Karpas-422 (cell line): Measurements from ENCODE around the gene FAM89A. TPM values are rescaled to one million over a fixed set of nuclear protein-coding genes. Genes with fewer than 3 reads are reported as not detected.
"Not testable (repeated sequence)": the region's sequence is repeated elsewhere in the genome, so short reads cannot be mapped to it uniquely, and the experiment has no call there.

Experiments used
- DNase-seq: peaks from one replicate; pipeline ENCODE4 v3.0.0-alpha.2; 2015
- H2AFZ ChIP-seq: fragments of 200-600 bp; sonication (generic); 2 replicates; pipeline ENCODE4 v1.6.1; 2014; ENCODE audit warnings: antibody characterized with exemption, low read length, mixed read lengths
- H3K27ac ChIP-seq: fragments of 200-600 bp; sonication (generic); 2 replicates; pipeline ENCODE4 v1.5.1; 2014; ENCODE audit warnings: mild to moderate bottlenecking, low read length, moderate library complexity
- H3K27me3 ChIP-seq: fragments of 200-600 bp; sonication (generic); 2 replicates; pipeline ENCODE4 v1.6.1; 2014; ENCODE audit warnings: low read length, mixed read lengths
- H3K36me3 ChIP-seq: fragments of 200-600 bp; sonication (generic); 2 replicates; pipeline ENCODE4 v1.6.1; 2014; ENCODE audit warnings: low read length, mixed read lengths; ENCODE audit not compliant: insufficient read depth
- H3K4me1 ChIP-seq: fragments of 200-600 bp; sonication (generic); 2 replicates; pipeline ENCODE4 v1.6.1; 2014; ENCODE audit warnings: mild to moderate bottlenecking, low read length, mixed read lengths
- H3K4me2 ChIP-seq: fragments of 200-600 bp; sonication (generic); 2 replicates; pipeline ENCODE4 v1.6.1; 2014; ENCODE audit warnings: low read length, low read depth, mild to moderate bottlenecking; ENCODE audit not compliant: poor library complexity, severe bottlenecking
- H3K4me3 ChIP-seq: fragments of 200-600 bp; sonication (generic); 2 replicates; pipeline ENCODE4 v1.5.1; 2014; ENCODE audit warnings: mild to moderate bottlenecking, antibody characterized with exemption, low read length, mixed read lengths
- H3K79me2 ChIP-seq: fragments of 200-600 bp; sonication (generic); 2 replicates; pipeline ENCODE4 v1.6.1; 2014; ENCODE audit warnings: mild to moderate bottlenecking, low read length, mixed read lengths
- H3K9ac ChIP-seq: fragments of 200-600 bp; sonication (generic); 2 replicates; pipeline ENCODE4 v1.6.0; 2014; ENCODE audit warnings: low read length
- H3K9me2 ChIP-seq: fragments of 200-600 bp; sonication (generic), shearing (Covaris generic); replicated peaks from 2 replicates; pipeline ENCODE4 v1.6.0; 2014; ENCODE audit warnings: mild to moderate bottlenecking, low read length, moderate library complexity; ENCODE audit not compliant: insufficient read depth
- H3K9me3 ChIP-seq: fragments of 300-700, 200-600 bp; sonication (generic); 2 replicates; pipeline ENCODE4 v1.6.1; 2014; ENCODE audit warnings: low read length, mixed read lengths
- H4K20me1 ChIP-seq: fragments of 200-600 bp; sonication (generic); 2 replicates; pipeline ENCODE4 v1.6.1; 2014; ENCODE audit warnings: mild to moderate bottlenecking, antibody characterized with exemption, low read length, low read depth; ENCODE audit not compliant: insufficient read depth
- total RNA-seq: library from RNA; depleted of rRNA; stranded (reverse); fragments of >200 nt; shearing (Covaris generic); gene quantifications from 2 replicates; pipeline ENCODE4 v1.2.3, GENCODE V29; 2014; ENCODE audit warnings: low replicate concordance

The FAM89A gene
- total RNA-seq, 1 experiment from 2014 or later, result 8.2 TPM

GRCh38 chr1:231022543-231022942 is 17.5 kb downstream of the FAM89A start:
- not testable (repeated sequence) for H3K79me2 ChIP-seq, H3K9me2 ChIP-seq, H3K27me3 ChIP-seq, H3K4me1 ChIP-seq, H4K20me1 ChIP-seq, H3K9me3 ChIP-seq, H3K9ac ChIP-seq, H2AFZ ChIP-seq, H3K27ac ChIP-seq, H3K4me2 ChIP-seq, DNase-seq, H3K4me3 ChIP-seq, H3K36me3 ChIP-seq

DNA sequence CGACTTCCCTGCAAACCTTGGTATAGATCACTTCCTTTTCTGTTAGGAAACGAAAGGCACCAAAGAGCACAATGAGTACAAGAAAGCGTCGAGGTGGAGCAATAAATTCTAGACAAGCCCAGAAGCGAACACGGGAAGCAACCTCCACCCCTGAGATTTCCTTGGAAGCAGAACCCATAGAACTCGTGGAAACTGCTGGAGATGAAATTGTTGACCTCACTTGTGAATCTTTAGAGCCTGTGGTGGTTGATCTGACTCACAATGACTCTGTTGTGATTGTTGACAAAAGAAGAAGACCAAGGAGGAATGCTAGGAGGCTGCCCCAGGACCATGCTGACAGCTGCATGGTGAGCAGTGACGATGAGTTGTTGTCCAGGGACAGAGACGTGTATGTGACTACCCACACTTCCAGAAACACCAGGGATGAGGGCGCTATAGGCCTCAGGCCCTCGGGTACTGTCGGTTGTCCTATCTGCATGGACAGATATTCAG is 18.5 kb downstream of the FAM89A start:
- Histone ChIP-seq H3K27ac (no peak overlapping the region), H3K4me1 (no peaks in the 10 kb centered on the region), H3K79me2 (0 out of 2 replicates have a peak, but pooled peaks cover 2% of the 10 kb centered on the region), H3K27me3 (no peaks in the 10 kb centered on the region), H3K4me2 (no peak overlapping the region), H2AFZ (no peak overlapping the region), H3K9me2 (no peaks in the 10 kb centered on the region), H3K9ac (no peak overlapping the region), H4K20me1 (no peaks in the 10 kb centered on the region), H3K36me3 (no peaks in the 10 kb centered on the region), H3K9me3 (no peaks in the 10 kb centered on the region), H3K4me3 (no peak overlapping the region)
- DNase-seq, result no peak

DNA sequence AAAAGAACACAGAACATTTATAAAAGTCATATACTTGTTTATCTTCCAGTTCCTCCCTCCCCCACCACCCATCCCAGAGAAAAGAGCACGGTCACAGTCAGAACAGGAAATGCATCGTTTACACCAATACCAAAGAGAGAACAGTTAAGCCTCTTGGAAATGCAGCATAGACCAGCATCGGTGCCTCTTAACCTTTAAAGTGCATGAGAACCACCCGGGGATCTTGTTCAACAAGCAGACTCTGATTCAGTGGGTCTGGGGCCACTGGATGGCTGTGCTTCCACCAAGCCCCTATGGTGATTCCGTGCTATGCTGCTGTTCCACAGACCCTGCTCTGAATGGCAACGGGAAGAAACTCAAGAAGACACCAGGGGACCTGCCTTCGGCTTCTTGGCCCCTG is 19.2 kb downstream of the FAM89A start:
- Histone ChIP-seq H3K4me3 (no peak overlapping the region), H4K20me1 (no peaks in the 10 kb centered on the region), H3K36me3 (no peaks in the 10 kb centered on the region), H2AFZ (no peak overlapping the region), H3K27ac (no peak overlapping the region), H3K79me2 (0 out of 2 replicates have a peak, but pooled peaks cover 2% of the 10 kb centered on the region), H3K27me3 (no peaks in the 10 kb centered on the region), H3K4me2 (no peak overlapping the region), H3K9ac (no peak overlapping the region), H3K9me3 (no peaks in the 10 kb centered on the region), H3K4me1 (no peaks in the 10 kb centered on the region), H3K9me2 (no peaks in the 10 kb centered on the region)
- DNase-seq, result no peak

DNA sequence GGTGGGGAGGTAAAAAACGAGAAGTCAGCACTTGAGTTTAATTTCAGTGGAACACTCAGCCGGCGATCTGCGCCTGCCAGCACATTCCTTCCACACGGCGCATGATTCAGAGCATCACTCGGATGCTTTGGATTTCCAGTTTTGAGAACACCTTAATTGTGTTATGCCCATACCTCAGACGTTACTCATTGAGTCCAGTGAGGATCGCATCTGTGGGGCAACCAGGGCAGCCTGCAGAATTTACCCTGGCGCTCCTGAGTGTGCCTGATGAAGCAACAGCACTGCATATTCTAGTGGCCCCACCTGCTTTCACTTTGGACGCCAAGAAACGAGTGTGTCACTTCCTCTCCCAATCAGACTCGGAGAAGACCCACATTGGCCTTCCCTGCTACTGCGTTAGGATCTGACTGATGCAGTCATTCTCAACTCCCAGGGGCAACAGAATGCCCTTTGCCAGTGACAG is 19.9 kb downstream of the FAM89A start:
- Histone ChIP-seq H3K79me2 (no peaks in the 10 kb centered on the region), H3K4me2 (no peak overlapping the region), H3K27ac (no peak overlapping the region), H3K9me2 (no peaks in the 10 kb centered on the region), H3K9ac (no peak overlapping the region), H3K4me3 (no peak overlapping the region), H4K20me1 (no peaks in the 10 kb centered on the region), H2AFZ (no peak overlapping the region), H3K36me3 (no peaks in the 10 kb centered on the region), H3K4me1 (no peaks in the 10 kb centered on the region), H3K9me3 (no peaks in the 10 kb centered on the region), H3K27me3 (no peaks in the 10 kb centered on the region)
- DNase-seq, result no peak

DNA sequence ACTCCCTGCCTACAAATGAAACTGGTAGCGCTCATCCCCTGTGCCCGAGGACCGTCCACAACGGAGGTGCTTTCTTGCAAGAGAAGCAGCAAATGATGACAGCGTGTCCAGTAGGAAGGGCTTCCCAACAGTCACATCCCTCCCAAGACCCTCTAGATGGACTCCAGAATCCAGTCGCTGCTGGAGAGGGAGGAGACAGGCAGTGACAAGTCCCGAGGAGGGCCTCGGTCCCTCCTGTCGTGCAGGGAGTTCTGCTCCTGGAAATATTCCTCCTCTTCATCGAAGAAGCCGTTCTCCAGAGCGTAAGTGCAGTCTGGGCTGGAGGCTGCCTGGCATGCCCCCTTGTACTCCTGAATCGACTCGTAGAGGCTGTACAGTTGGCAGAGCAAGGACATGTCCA is 20.3 kb downstream of the FAM89A start:
- H3K4me3 ChIP-seq, result no peak overlapping the region
- H3K79me2 ChIP-seq, result no peaks in the 10 kb centered on the region
- no peaks in the 10 kb centered on the region for H3K9me3 ChIP-seq
- no peak overlapping the region for H3K27ac ChIP-seq
- no peaks in the 10 kb centered on the region for H4K20me1 ChIP-seq
- H2AFZ ChIP-seq, result no peak overlapping the region
- no peaks in the 10 kb centered on the region for H3K4me1 ChIP-seq
- H3K27me3 ChIP-seq, result no peaks in the 10 kb centered on the region
- H3K9ac ChIP-seq, result no peak overlapping the region
- DNase-seq, result no peak
- H3K9me2 ChIP-seq, result no peaks in the 10 kb centered on the region
- no peaks in the 10 kb centered on the region for H3K36me3 ChIP-seq
- H3K4me2 ChIP-seq, result no peak overlapping the region

- no peak overlapping the region for H2AFZ ChIP-seq
- no peak for DNase-seq
- H3K27me3 ChIP-seq, result no peaks in the 10 kb centered on the region
- no peak overlapping the region for H3K4me2 ChIP-seq
- H3K9ac ChIP-seq, result no peak overlapping the region
- H4K20me1 ChIP-seq, result no peaks in the 10 kb centered on the region
- H3K9me3 ChIP-seq, result no peaks in the 10 kb centered on the region
- no peak overlapping the region for H3K4me3 ChIP-seq
- H3K79me2 ChIP-seq, result no peaks in the 10 kb centered on the region
- no peak overlapping the region for H3K27ac ChIP-seq
- no peaks in the 10 kb centered on the region for H3K36me3 ChIP-seq
- H3K4me1 ChIP-seq, result no peaks in the 10 kb centered on the region
- no peaks in the 10 kb centered on the region for H3K9me2 ChIP-seq
Measured at GRCh38 chr1:231016966-231017365, 23.1 kb downstream of the FAM89A start.

DNA sequence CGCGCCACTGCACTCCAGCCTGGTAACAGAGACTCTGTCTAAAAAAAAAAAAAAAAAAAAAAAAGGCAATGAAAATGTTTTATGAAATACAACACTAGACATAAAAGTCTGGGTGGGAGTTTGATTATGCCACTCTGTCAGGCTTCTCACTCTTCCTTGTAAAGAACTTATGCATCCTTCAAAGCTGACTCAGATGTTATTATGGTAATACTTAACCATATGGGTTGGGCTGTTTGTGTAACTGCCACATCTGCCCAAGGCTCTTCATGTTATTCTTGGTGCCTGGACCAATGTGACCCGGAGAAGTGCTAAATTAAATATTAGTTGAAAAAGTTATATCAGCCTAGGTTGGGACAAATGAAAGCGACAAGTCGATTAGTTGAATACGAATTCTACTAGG is 23.8 kb downstream of the FAM89A start:
- H3K4me2 ChIP-seq, result no peak overlapping the region
- H3K79me2 ChIP-seq, result no peaks in the 10 kb centered on the region
- no peak overlapping the region for H2AFZ ChIP-seq
- H3K4me1 ChIP-seq, result no peaks in the 10 kb centered on the region
- H3K9ac ChIP-seq, result no peak overlapping the region
- no peak overlapping the region for H3K4me3 ChIP-seq
- DNase-seq, result no peak
- H3K27ac ChIP-seq, result no peak overlapping the region
- H3K36me3 ChIP-seq, result no peaks in the 10 kb centered on the region
- no peaks in the 10 kb centered on the region for H3K9me3 ChIP-seq
- H4K20me1 ChIP-seq, result no peaks in the 10 kb centered on the region
- no peaks in the 10 kb centered on the region for H3K9me2 ChIP-seq
- H3K27me3 ChIP-seq, result no peaks in the 10 kb centered on the region

DNA sequence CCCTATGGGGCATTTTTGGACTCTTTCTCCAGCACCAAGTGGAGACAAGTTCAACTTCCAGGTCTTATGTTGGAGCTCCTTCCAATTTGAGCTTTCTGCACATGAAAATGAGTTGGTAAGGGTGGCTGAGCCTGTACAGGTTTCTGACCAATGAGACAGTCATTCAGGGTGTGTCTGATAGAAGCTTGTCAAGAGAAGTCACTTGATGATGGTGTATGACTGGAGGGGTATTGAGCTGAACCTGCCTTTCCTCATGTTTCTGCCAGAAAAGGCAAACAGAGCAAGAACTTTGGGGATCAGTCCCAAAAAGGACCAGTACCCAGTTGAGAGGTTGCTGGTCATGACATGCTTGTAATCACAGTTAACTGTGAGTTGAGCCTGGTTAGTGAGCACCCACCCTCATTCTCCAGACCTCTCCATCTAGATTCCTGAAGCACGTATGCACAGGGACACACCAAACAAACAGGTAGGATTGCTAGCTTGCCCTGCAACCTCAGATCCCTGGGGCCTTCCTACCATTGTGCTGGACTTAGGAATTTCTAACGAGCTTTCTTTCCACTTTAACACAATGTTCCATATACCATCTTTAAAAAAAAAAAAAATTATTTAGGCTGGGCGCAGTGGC is 26.6 kb downstream of the FAM89A start:
- H3K9me2 ChIP-seq, result no peaks in the 10 kb centered on the region
- no peak overlapping the region for H3K27ac ChIP-seq
- no peaks in the 10 kb centered on the region for H4K20me1 ChIP-seq
- H3K36me3 ChIP-seq, result no peaks in the 10 kb centered on the region
- no peak overlapping the region for H3K4me2 ChIP-seq
- no peaks in the 10 kb centered on the region for H3K27me3 ChIP-seq
- H2AFZ ChIP-seq, result no peak overlapping the region
- no peaks in the 10 kb centered on the region for H3K4me1 ChIP-seq
- DNase-seq, result no peak
- H3K9ac ChIP-seq, result no peak overlapping the region
- no peaks in the 10 kb centered on the region for H3K9me3 ChIP-seq
- H3K79me2 ChIP-seq, result no peaks in the 10 kb centered on the region
- H3K4me3 ChIP-seq, result no peak overlapping the region
